ENCODE results near the gene TMOD3. TPM values are rescaled to one million over a fixed set of nuclear protein-coding genes. Genes with fewer than 3 reads are reported as not detected.

TMOD3 gene
- total and polyA plus RNA-seq, 12 donors: 5.4 to 28.7 (median 18.2) TPM

DNA sequence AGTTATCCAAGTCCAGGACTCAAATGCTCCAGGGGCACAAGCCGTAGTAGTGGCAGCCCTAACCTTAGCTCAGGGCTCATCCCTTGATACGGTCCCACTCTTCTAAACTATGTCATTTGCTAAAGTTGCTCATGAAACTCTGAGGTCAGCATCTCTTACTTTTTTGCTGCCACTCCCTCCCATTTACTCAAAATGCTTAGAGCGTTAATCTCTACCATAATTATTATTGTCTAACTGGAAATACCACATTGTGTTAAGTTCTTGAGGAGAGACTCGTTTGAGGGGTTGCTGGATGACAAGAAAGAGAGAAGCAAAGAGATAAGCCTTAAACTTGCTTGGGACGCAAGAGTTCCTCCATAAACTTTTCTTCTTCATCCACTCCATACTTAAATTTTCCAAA lies 26.9 kb upstream of the TMOD3 start:
- 95% methylated on average over 5 of the region's 5 CpGs for WGBS, 2 donors

DNA sequence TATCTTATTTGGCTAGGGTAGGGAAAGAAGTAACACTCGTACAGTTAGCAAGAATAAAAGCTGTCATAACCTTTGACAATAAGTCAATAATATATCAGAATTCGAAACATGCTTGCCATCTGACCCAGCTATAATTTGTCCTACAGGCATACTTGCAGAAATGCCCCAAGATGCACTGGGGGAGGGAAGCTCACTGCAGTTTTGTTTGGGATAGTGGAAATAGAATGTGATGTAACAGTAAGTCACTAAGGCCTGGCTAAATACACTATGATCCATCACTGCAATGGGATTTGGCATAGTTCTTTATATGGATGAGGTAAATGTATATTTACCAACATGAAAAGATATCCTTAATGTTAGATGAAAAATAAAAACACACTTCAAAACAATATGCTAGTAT lies 25.5 kb upstream of the TMOD3 start:
- TF ChIP-seq, protein P1, sequence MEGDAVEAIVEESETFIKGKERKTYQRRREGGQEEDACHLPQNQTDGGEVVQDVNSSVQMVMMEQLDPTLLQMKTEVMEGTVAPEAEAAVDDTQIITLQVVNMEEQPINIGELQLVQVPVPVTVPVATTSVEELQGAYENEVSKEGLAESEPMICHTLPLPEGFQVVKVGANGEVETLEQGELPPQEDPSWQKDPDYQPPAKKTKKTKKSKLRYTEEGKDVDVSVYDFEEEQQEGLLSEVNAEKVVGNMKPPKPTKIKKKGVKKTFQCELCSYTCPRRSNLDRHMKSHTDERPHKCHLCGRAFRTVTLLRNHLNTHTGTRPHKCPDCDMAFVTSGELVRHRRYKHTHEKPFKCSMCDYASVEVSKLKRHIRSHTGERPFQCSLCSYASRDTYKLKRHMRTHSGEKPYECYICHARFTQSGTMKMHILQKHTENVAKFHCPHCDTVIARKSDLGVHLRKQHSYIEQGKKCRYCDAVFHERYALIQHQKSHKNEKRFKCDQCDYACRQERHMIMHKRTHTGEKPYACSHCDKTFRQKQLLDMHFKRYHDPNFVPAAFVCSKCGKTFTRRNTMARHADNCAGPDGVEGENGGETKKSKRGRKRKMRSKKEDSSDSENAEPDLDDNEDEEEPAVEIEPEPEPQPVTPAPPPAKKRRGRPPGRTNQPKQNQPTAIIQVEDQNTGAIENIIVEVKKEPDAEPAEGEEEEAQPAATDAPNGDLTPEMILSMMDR (IDR thresholded peaks at IDR 0.05): no peak
- Histone ChIP-seq H3K27me3 (no peaks in the 10 kb centered on the region), H3K4me3 (no peak overlapping the region), H3K4me1 (peaks cover 0 to 4% (median 0%) of the 10 kb centered on the region in 9 donors), H3K36me3 (peaks cover 0 to 51% (median 4%) of the 10 kb centered on the region in 9 donors), H3K9me3 (no peaks in the 10 kb centered on the region), H3K27ac (no peak overlapping the region)
- 93 to 97% methylated on average over 2 of the region's 2 CpGs for WGBS, 2 donors
- ATAC-seq (no peak), DNase-seq (no peak)
- intact Hi-C loops (cut with DNase I): no loop called here

More for the DNA sequence above, 26.9 kb upstream of the TMOD3 start:
- Histone ChIP-seq H3K4me3 (no peak overlapping the region), H3K36me3 (peaks cover 0 to 45% (median 8%) of the 10 kb centered on the region in 9 donors), H3K27me3 (no peaks in the 10 kb centered on the region), H3K27ac (no peak overlapping the region), H3K9me3 (no peaks in the 10 kb centered on the region), H3K4me1 (peaks cover 0 to 4% (median 0%) of the 10 kb centered on the region in 9 donors)
- intact Hi-C loops (cut with DNase I): no loop called here
- TF ChIP-seq, protein P1 (IDR thresholded peaks at IDR 0.05): no peak
- ATAC-seq (no peak), DNase-seq (no peak)

DNA sequence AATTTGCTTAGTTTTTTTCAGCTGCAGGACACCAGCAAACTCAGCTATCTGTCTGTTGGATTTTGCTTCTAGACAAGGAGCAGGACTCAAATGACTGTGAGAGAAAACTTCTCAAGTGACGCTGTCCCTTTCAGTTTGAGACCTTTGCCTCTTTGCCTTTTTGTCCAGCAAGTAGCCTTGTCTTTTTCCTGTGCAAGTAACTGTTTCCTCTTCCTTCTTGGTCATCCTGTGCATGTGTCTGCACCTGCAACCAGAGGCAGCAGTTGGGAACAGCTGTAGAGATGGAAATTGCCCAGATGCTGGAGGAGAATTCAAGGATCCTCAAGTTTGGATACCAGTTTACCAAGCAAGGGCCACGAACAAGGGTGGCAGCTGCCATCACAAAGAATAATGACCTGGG lies 23.3 kb upstream of the TMOD3 start:
- H3K4me1 ChIP-seq: peaks cover 0 to 8% (median 0%) of the 10 kb centered on the region in 9 donors
- peaks cover 0 to 52% (median 4%) of the 10 kb centered on the region in 9 donors for H3K36me3 ChIP-seq
- H3K9me3 ChIP-seq: no peaks in the 10 kb centered on the region
- no peak overlapping the region for H3K4me3 ChIP-seq
- DNase-seq (no peak), ATAC-seq (no peak)
- H3K27me3 ChIP-seq: no peaks in the 10 kb centered on the region
- intact Hi-C loops (cut with DNase I): no loop called here
- TF ChIP-seq, protein P1 (IDR thresholded peaks at IDR 0.05): no peak
- peak overlapping the region in 1 of 10 donors; percentile 39 for H3K27ac ChIP-seq
- WGBS, 2 donors: 70 to 76% methylated on average over 2 of the region's 2 CpGs

DNA sequence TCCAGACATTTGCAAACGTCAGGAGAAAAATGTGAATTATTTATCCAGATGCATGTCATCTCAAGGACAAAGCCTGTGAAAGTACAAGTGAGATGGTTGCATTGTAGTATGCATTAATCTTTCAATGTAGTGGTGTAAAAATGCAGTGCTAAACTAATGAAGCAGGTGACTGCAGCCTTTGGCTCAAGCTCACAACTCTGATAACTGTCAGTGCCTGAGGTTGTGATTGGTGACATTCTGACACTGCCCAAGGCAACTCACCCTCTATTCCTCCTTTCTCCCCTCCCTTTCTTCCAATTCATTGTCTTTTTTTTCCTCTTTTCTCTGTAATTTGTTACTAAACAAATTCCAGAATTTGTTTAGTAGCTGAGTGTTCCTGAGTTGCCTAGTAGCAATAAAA lies 20.0 kb upstream of the TMOD3 start:
- peaks cover 0 to 56% (median 4%) of the 10 kb centered on the region in 9 donors for H3K36me3 ChIP-seq

More for the DNA sequence above, 20.0 kb upstream of the TMOD3 start:
- 31 to 35% methylated on average over 1 of the region's 1 CpG for WGBS, 2 donors
- Histone ChIP-seq H3K9me3 (no peaks in the 10 kb centered on the region), H3K27ac (no peak overlapping the region), H3K4me1 (peaks cover 0 to 8% (median 0%) of the 10 kb centered on the region in 9 donors), H3K4me3 (no peak overlapping the region), H3K27me3 (no peaks in the 10 kb centered on the region)
- DNase-seq (no peak), ATAC-seq (peak in 3 of 8 donors; percentile 51 to 67 (median 52))
- TF ChIP-seq, protein P1 (IDR thresholded peaks at IDR 0.05): no peak
- intact Hi-C loops (cut with DNase I): no loop called here
